ENCODE measurements around the gene KRT71. TPM values are rescaled to one million over a fixed set of nuclear protein-coding genes. Genes with fewer than 3 reads are reported as not detected.

The KRT71 gene
- total RNA-seq, 1 experiment from 2014 or later = not detected

GRCh38 chr12:52575948-52576347, 23.0 kb upstream of the KRT71 start:
- no peak for DNase-seq (ENCODE audit: low read depth)

DNA sequence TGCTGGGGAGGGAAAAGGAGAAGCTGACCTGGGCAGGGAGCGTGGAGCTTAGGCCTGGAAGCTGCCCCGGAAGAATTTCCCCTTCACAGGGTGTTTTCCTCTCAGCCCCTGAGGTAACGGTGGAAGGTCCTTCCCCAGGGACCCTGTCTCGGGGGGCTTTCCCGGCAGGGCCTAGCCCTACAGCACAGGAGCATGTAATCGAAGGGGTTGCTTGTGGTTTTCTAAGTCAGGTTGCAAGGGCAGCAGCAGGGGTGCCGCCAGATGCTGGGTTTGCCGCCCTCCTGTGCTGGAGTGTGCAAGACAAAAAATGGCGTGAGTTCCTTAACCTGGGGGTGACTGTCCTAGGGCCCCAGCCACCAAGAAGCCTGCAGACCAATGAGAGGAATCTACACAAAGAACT, 22.3 kb upstream of the KRT71 start:
- no peak for DNase-seq (ENCODE audit: low read depth)

DNA sequence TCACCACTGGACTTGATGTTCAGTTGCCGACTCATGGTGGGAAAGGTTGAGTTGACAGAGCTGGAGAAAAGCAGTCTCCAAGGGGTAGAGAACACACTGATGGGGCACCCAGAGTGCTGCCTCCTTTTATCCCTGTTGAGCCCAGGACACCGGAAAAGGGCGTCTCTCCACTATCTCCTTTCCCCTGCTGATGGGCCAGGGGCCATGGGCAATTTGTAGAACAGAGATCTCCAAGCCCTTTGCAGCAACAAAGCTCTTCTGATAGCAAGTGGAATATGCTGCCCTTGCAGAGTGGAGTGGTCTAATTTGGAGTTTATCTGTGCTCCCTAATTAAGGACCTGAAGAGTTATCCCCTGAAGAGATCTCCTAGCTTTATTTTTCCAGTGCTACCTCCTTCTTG, 20.8 kb upstream of the KRT71 start, which contains the start of gene KRT74:
Gene KRT74 (minus strand): TSS at position 101 of the 400 bp plus-strand sequence. CDS start 66 bp downstream, at position 35.
- no peak for DNase-seq (ENCODE audit: low read depth)

DNA sequence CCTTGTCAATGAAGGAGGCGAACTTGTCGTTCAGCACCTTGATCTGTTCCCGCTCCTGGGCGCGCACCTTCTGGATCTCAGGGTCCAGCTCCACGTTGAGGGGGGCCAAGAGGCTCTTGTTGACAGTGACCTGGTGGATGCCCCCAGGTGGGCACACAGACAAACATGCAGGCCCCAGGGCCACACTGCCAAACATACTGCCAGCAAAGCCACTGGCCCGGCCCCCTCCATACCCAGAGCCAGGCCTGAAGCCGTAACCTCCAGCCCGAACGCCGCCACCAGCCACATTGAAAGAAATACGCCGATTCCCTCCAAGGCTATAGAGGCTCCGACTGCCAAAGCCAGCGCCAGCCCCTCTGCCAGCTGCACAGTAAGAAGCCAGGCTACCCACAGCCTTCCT, 20.4 kb upstream of the KRT71 start:
- DNase-seq (ENCODE audit: low read depth) = no peak

DNA sequence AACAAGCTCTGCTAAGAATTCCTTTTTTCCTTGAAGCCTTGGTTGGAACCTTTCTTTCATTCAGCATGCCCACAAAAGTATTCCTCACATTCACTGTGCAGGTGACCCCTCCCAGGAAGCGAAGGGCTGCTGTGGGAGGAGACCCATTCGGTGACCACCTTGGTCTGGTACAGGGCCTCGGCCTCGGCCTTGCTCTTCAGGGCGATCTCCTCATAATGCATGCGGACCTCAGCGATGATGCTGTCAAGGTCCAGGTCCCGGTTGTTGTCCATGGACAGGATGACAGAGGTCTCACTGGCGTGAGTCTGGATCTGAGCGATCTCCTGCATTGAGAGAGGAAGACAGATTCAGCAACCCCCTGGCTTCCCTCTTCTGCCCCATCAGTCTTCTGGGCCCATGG, 17.6 kb upstream of the KRT71 start:
- DNase-seq (ENCODE audit: low read depth) = no peak

DNA sequence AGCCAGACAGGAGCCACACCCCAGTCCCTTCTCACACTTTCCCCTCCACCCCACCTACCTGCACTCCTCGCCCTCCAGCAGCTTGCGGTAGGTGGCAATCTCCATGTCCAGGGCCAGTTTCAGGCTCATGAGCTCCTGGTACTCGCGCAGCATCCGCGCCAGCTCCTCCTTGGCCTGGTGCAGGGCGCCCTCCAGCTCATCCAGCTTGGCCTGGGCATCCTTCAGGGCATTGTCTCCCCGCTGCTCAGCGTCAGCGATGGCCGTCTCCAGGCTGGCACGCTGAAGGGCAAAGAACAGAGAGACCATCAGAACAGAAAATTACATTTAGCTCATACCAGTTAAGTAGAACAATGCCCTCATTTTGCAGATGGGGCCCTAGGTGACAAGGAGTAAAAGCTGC, 15.2 kb upstream of the KRT71 start:
- no peak for DNase-seq (ENCODE audit: low read depth)

GRCh38 chr12:52566847-52567291, 13.9 kb upstream of the KRT71 start:
- DNase-seq (ENCODE audit: low read depth) = no peak

DNA sequence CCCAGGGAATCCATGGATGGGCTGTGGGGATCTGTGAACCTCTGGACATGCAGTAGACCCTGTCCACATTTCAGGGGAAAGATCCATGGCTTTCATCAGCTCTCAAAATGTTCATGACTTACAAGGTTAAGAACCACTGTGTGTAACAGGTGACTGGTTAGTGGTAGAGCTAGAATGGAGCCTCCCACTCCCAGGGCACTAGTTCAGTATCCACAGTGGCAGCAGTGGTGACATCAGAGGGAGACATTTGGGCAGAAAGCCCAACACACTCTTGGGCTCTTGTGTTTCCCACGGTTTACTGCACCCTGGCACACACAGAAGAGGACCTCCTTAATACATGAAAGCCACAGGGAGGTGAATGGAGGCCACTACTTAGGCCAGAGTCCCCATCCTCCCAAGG, 11.6 kb upstream of the KRT71 start:
- DNase-seq (ENCODE audit: low read depth) = no peak

- DNase-seq (ENCODE audit: low read depth) = peak; percentile 9
Measured at GRCh38 chr12:52561880-52562449, 9.0 kb upstream of the KRT71 start.

- no peak for DNase-seq (ENCODE audit: low read depth)
Measured at GRCh38 chr12:52559979-52560378, 7.0 kb upstream of the KRT71 start.

GRCh38 chr12:52558781-52559445, 6.0 kb upstream of the KRT71 start:
- no peak for DNase-seq (ENCODE audit: low read depth)

DNA sequence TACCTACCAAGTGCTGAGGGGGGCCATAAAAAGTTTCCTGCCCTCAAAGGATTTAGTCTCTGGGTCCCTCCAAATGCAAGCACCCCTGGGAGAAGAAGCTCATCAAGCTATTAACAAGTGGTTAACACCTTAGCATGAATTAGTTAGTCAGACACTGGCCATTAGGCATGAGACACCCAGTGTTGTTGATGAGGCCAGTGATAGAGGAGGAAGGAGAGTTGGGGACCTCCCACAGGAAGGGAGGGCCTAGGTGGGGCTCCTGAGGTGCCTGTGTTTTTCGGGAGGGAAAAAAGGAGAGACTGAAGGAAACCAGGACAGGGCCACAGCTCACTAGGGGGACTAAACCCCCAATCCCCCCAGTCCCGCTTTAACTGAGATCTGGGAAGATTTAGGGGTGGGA, 4.5 kb upstream of the KRT71 start:
- DNase-seq (ENCODE audit: low read depth) = no peak

GRCh38 chr12:52555577-52555976, 2.6 kb upstream of the KRT71 start:
- DNase-seq (ENCODE audit: low read depth) = no peak

DNA sequence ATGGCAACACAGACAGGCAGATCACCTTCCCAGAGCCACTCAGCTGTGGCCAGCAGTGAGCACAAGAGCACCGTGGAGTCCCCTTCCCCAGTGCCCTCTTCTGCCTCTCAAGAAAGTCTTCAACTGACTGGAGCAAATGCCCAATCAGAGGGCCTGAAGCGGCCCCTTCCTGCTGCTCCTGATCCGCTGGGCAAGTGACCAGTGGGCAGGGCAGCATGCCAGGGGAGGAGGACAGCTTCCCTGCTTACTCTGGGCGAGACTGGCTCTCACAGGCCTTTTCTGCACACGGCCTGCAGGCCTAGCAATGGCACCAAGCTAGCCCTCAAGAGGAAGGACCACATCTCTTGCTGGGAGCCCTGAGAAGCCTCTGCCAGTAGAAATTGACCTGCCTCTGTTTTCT, 890 bp downstream of the KRT71 start:
- peak; percentile 15 for DNase-seq (ENCODE audit: low read depth)

DNA sequence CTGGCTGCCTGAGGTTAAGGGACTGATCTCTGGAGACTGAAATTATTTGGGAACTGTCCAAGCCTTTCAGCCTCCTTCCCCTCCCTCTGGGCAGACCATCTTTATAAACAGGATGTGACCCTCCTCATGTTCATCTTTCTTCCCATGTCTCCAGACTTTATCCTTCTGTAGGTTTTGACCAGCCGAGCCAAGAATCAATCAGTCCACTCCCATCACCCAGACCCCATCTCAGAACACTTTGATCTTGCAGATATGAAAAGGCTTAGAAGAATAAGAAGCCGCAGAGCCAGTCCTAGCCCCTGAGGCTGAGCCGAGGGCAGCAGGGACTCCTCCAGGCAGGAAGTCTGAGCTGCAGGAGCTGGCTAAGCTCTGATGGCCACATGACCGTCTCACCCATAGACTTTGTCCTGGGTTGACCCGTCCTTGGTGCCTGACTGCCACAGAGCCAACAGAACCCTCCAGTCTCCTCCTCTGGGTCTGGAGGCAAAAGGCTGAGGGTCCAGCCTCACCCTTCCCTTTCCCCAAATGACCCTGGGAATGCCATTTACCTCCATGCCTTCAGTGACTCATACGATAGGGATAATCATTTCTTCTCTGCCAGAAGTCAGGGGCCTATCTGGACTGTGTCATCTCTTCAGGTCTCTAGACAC, 1.6 kb downstream of the KRT71 start:
- DNase-seq (ENCODE audit: low read depth) = peak; percentile 39

DNA sequence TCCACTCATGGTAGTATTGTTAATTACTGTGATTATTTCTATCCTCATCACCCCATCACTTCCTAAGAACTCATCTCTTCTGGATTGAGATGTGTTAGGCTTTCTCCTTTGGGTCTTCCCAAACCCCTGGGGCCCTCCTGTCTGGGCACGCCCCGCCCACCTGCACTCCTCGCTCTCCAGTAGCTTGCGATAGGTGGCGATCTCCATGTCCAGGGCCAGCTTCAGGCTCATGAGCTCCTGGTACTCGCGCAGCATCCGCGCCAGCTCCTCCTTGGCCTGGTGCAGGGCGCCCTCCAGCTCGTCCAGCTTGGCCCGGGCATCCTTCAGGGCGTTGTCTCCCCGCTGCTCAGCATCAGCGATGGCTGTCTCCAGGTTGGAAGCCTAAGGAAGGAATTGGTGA, 6.8 kb downstream of the KRT71 start:
- no peak for DNase-seq (ENCODE audit: low read depth)

GRCh38 chr12:52543985-52544883, 8.7 kb downstream of the KRT71 start:
- peak; percentile 16 for DNase-seq (ENCODE audit: low read depth)

- no peak for DNase-seq (ENCODE audit: low read depth)
Measured at GRCh38 chr12:52542785-52543318, 10.1 kb downstream of the KRT71 start.

GRCh38 chr12:52542157-52542556, 10.8 kb downstream of the KRT71 start:
- no peak for DNase-seq (ENCODE audit: low read depth)

DNA sequence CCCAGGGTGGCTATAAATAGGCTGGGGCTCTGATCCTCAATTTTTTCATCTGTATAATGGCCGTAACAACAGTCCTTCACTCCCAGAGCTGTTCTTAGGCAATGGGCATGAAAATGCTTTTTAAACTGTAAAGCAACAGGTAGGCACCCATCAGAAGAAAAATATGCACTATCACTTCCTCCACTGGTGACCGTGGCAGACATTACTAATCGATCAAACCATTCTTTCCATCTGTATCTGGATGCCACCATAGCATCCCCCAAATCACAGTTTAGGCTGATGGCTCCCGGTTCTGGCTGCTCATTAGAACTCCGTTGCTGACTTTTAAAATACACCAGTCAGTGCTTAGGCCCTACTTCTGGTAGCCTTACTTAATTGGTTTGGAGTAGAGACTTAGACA, 11.2 kb downstream of the KRT71 start:
- DNase-seq (ENCODE audit: low read depth) = no peak

DNA sequence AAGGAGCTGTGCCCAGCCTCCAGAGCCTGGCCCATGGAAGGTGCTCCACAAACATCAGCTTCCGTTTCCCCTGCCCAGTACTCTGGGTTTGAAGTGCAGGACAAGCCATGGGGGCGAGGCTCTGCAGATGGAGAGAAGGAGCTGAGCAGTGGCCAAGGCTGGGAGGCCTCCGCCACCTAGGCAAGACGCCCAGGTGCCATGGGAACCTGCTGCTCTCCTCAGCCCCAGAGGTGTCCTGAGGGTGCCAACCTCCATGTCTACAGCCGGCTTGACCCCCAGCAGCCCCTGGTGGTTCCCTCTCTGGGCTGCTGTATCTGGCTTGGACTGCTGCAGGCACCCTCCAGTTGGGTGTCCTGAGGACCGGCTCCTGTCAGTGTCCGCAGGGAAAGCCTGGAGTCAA, 12.4 kb downstream of the KRT71 start:
- no peak for DNase-seq (ENCODE audit: low read depth)

DNA sequence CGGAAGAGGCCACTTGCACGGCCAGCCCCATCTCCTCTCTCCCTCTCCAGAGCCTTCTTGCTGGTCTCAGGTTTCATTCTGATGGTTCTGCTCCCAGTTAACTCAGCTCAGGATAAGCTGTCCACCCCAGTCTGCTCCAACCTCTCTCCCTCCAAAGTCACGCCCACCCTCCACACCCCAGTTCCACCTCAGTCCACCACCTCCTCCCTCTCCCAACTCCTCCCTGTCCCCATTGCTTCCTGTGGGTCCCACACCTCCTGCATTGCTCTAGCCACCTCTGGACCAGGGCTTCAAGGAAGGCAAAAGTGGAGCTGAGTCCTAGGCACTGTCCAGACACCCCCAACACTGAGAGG, 13.1 kb downstream of the KRT71 start:
- DNase-seq (ENCODE audit: low read depth) = no peak
